ENCODE data around the gene PPP1R11. TPM values are rescaled to one million over a fixed set of nuclear protein-coding genes. Genes with fewer than 3 reads are reported as not detected.

PPP1R11 gene
- total RNA-seq, 1 experiment from 2014 or later: 49.5 TPM

DNA sequence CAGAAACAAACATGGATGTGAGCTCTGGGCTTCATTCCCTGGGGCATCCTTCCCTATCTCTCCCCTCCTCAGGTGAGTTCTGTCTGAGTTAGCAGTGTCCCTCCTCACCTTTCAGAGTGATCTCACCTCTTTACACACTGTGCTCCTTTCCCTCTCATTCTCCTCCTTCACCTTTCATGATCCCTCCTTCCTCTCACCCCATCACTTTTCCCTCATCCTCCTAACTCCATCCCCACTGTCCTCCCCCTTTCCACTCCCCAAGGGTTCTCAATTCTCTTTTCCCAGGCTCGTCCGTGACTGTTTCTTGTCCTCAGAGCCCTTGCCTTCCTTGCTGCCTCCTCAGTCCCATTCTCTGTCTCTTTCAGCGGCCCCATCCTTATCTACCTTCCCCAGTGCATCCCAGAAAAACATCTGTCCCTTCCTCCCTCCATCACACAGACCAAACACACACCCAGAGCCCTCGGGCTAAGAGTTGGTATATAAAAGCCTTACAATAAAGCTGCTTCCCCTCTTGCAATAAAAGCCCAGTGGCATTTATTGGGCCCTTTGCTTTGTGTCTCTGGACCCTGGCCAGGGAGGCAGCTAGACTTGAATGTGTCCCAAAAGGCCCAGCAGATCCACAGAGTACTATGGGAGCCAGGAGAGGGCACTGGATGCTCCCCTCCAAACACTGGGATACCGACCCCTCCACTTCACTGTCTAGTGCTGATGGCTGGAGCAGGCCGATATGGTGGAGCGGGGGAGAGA lies 6.7 kb downstream of the PPP1R11 start:
- CTCF ChIA-PET: no interaction called here

GRCh38 chr6:30074331-30075093 lies 7.5 kb downstream of the PPP1R11 start:
- H3K4me2 ChIP-seq (ENCODE audit: low read length): peak overlapping the region; percentile 99
- H4K20me1 ChIP-seq (ENCODE audit: low read length): no peaks in the 10 kb centered on the region
- no peak overlapping the region for H3K9ac ChIP-seq (ENCODE audit: low read length)
- intact Hi-C loops (cut with micrococcal nuclease): loop anchor here (2.0 kb wide), 1 partner anchor 26 kb away; no protein-coding TSS in a partner anchor
- no TSS peak for BruUV-seq (replicated peaks)
- no peaks in the 10 kb centered on the region; the same call in 1 of the 2 replicates for H3K79me2 ChIP-seq (ENCODE audit: low read length)
- ATAC-seq: peak; percentile 12; the same call in 1 of the 2 replicates
- ChIA-PET CTCF (no interaction called here), POLR2A (ENCODE audit: unreplicated experiment) (no interaction called here)
- H2AFZ ChIP-seq (ENCODE audit: low read length): peak overlapping the region; percentile 66
- H3K4me1 ChIP-seq (ENCODE audit: insufficient read depth, low read length): peaks cover 33% of the 10 kb centered on the region
- no peak for TF ChIP-seq EZH2phosphoT487 (IDR thresholded peaks at IDR 0.05; ENCODE audit: borderline replicate concordance, low read length)
- TF ChIP-seq EZH2 (IDR thresholded peaks at IDR 0.05; ENCODE audit: low read length, unreplicated experiment): no peak
- no peak for TF ChIP-seq CTCF (conservative IDR thresholded peaks at IDR 0.05; ENCODE audit: low read depth, low read length)
- H3K4me3 ChIP-seq (ENCODE audit: low read length): peak overlapping the region; percentile 75
- no peaks in the 10 kb centered on the region for H3K9me3 ChIP-seq (ENCODE audit: low read length)
- no peaks in the 10 kb centered on the region for H3K36me3 ChIP-seq (ENCODE audit: low read depth, low read length)
- H3F3A ChIP-seq (ENCODE audit: low read length, unreplicated experiment): no peaks in the 10 kb centered on the region
- H3K27me3 ChIP-seq (ENCODE audit: low read length): 0 out of 2 replicates have a peak, but pooled peaks cover 3% of the 10 kb centered on the region
- no peaks in the 10 kb centered on the region for H3K9me2 ChIP-seq (replicated peaks; ENCODE audit: low read length)
- no peak overlapping the region for H3K27ac ChIP-seq (ENCODE audit: low read length)
- DNase-seq: peak; percentile 8

More for the DNA sequence above, 6.7 kb downstream of the PPP1R11 start:
- Histone ChIP-seq H2AFZ (ENCODE audit: low read length) (no peak overlapping the region), H3K9me2 (replicated peaks; ENCODE audit: low read length) (no peaks in the 10 kb centered on the region), H4K20me1 (ENCODE audit: low read length) (no peaks in the 10 kb centered on the region), H3K27me3 (ENCODE audit: low read length) (0 out of 2 replicates have a peak, but pooled peaks cover 3% of the 10 kb centered on the region), H3K9me3 (ENCODE audit: low read length) (no peaks in the 10 kb centered on the region), H3K36me3 (ENCODE audit: low read depth, low read length) (no peaks in the 10 kb centered on the region), H3K4me2 (ENCODE audit: low read length) (peak overlapping the region; percentile 99), H3K9ac (ENCODE audit: low read length) (no peak overlapping the region), H3K27ac (ENCODE audit: low read length) (no peak overlapping the region), H3F3A (ENCODE audit: low read length, unreplicated experiment) (no peaks in the 10 kb centered on the region), H3K4me3 (ENCODE audit: low read length) (peak overlapping the region; percentile 75; the same call in 1 of the 2 replicates), H3K79me2 (ENCODE audit: low read length) (peaks cover 1% of the 10 kb centered on the region), H3K4me1 (ENCODE audit: insufficient read depth, low read length) (peaks cover 32% of the 10 kb centered on the region)
- intact Hi-C loops (cut with micrococcal nuclease): loop anchor here (2.0 kb wide), 1 partner anchor 27 kb away; no protein-coding TSS in a partner anchor
- POLR2A ChIA-PET (ENCODE audit: unreplicated experiment): no interaction called here
- no peak for ATAC-seq
- no peak for TF ChIP-seq CTCF (conservative IDR thresholded peaks at IDR 0.05; ENCODE audit: low read depth, low read length)
- no peak for TF ChIP-seq EZH2 (IDR thresholded peaks at IDR 0.05; ENCODE audit: low read length, unreplicated experiment)
- no peak for TF ChIP-seq EZH2phosphoT487 (IDR thresholded peaks at IDR 0.05; ENCODE audit: borderline replicate concordance, low read length)
- BruUV-seq (replicated peaks): no TSS peak
- peak; percentile 16 for DNase-seq

All from PC-3 (cell line).